ENCODE data around the gene HYLS1. TPM values are rescaled to one million over a fixed set of nuclear protein-coding genes. Genes with fewer than 3 reads are reported as not detected.

The HYLS1 gene
- total RNA-seq, 4 donors from 2014 or later, result 0.94 to 8.6 (median 3.5) TPM

- TF ChIP-seq CTCF (IDR thresholded peaks at IDR 0.05; ENCODE audit: low read depth), result no peak
Observed at GRCh38 chr11:125944350-125945010, 57.0 kb downstream of the HYLS1 start.

- no peak for TF ChIP-seq CTCF (IDR thresholded peaks at IDR 0.05; ENCODE audit: low read depth)
Observed at GRCh38 chr11:125945011-125945796, 57.7 kb downstream of the HYLS1 start.

GRCh38 chr11:125945797-125946520 is 58.5 kb downstream of the HYLS1 start, which contains the start of gene VSIG10L2:
TSS of gene VSIG10L2 (plus strand) at chr11:125946044. CDS start at chr11:125946056, 12 bp downstream.
- TF ChIP-seq CTCF (IDR thresholded peaks at IDR 0.05; ENCODE audit: low read depth), result no peak

- no peak for TF ChIP-seq CTCF (IDR thresholded peaks at IDR 0.05; ENCODE audit: low read depth)
Observed at GRCh38 chr11:125946712-125947418, 59.4 kb downstream of the HYLS1 start.

GRCh38 chr11:125947419-125948277 is 60.2 kb downstream of the HYLS1 start:
- TF ChIP-seq CTCF (IDR thresholded peaks at IDR 0.05; ENCODE audit: low read depth), result no peak

GRCh38 chr11:125948278-125949051 is 61.0 kb downstream of the HYLS1 start:
- TF ChIP-seq CTCF (IDR thresholded peaks at IDR 0.05; ENCODE audit: low read depth), result no peak
